LoVo (cell line): ENCODE measurements around the gene OR13C5.

ENCODE experiments used
- DNase-seq: peaks from one replicate; pipeline ENCODE4 v3.0.0-alpha.2; 2016; ENCODE audit warnings: low spot score

OR13C5 gene

DNA sequence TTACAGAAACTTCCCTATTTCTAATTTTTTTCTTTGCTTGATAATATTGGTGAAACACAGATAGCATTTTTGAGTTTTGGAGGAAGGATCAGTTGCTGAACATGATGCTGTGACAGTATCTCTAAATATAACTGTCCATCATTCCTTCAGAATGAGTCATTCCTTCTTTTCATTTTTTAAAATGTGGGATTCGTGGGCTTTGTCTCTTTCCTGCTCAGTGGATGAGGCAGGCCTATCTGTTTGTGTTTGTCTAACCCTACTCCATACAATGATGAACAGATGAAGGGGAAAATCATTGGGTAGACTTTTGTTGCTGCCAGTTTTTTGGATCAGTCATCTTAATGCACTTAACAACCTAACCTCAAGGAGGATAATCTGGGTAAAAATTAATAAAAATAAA, 46.0 kb downstream of the OR13C5 start:
- no peak for DNase-seq
